PFSK-1 (cell line): ENCODE results near the gene ERC2.

ENCODE experiments used
- FOXP2 ChIP-seq: optimal IDR thresholded peaks from 2 replicates; pipeline ENCODE3; 2011; ENCODE audit warnings: borderline replicate concordance, control low read depth, inconsistent platforms; ENCODE audit not compliant: insufficient read depth; ENCODE audit errors: extremely low read length, extremely low read depth
- POLR2AphosphoS5 ChIP-seq: IDR thresholded peaks from 2 replicates; pipeline ENCODE4 v1.6.1; 2012; ENCODE audit warnings: low read depth, mild to moderate bottlenecking, control low read depth, low read length, moderate library complexity
- REST ChIP-seq, 2 experiments: IDR thresholded peaks; 2 replicates each; pipeline versions ENCODE4 v1.6.1 to v1.8.0; 2011 to 2012; ENCODE audit warnings: low read depth in 2 of 2, low read length in 2 of 2, control low read depth in 1 of 2, inconsistent platforms in 1 of 2, mild to moderate bottlenecking in 1 of 2, moderate library complexity in 1 of 2; ENCODE audit not compliant: insufficient read depth in 1 of 2
- SIN3A ChIP-seq: IDR thresholded peaks from 2 replicates; pipeline ENCODE4 v1.6.1; 2012; ENCODE audit warnings: mild to moderate bottlenecking, low read length, moderate library complexity, borderline replicate concordance; ENCODE audit not compliant: insufficient read depth
- TAF1 ChIP-seq: IDR thresholded peaks from 2 replicates; pipeline ENCODE4 v1.6.1; 2012; ENCODE audit warnings: low read length, control low read depth, borderline replicate concordance; ENCODE audit not compliant: insufficient read depth

The ERC2 gene

DNA sequence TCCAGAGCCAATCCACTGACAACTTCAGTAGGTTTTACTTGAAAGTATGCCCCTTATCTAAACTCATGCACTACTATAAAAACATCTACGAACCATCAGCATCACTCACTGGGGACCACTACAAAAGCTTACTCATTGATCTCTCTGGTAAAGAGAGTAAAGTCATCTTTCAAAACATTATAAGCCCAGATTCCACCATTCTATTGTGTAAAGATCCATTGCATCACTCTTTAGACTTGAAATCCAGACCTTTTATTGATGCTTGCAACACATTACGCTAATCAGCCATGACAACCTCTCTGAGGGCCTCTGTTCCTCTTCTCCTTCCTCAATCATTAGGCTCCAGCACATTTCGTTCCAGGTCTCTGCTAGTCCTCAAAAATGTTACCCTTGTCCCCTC is 732.3 kb downstream of the ERC2 start:
- TF ChIP-seq FOXP2 = no peak
- no peak for TF ChIP-seq SIN3A
- no peak for TF ChIP-seq TAF1
- no peak for TF ChIP-seq REST (IDR thresholded peaks at IDR 0.05; ENCODE audit: insufficient read depth in 1 of 2, low read depth in 2 of 2, low read length in 2 of 2)
- no peak for TF ChIP-seq POLR2AphosphoS5

GRCh38 chr3:55731741-55732140 is 736.5 kb downstream of the ERC2 start:
- TF ChIP-seq FOXP2 (no peak), TAF1 (no peak), REST (IDR thresholded peaks at IDR 0.05; ENCODE audit: insufficient read depth in 1 of 2, low read depth in 2 of 2, low read length in 2 of 2) (no peak), POLR2AphosphoS5 (no peak), SIN3A (no peak)

DNA sequence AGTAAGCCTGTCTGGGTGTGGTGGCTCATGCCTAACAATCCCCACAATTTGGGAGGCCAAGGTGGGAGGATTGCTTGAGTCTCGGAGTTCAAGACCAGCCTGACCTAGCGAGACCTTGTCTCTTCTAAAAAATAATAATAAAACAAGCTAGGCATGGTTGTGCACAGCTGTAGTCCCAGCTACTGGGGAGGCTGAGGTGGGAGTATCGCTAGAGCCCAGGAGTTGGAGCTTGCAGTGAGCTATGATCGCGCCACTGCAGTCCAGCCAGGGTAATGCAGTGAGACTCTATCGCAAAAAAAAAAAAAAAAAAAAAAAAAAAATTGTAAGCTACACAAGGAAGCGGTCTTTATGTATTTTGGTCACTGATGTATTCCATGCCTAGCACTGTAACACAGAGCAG is 738.7 kb downstream of the ERC2 start:
- TF ChIP-seq TAF1 = no peak
- no peak for TF ChIP-seq FOXP2

GRCh38 chr3:55728461-55729100 is 739.7 kb downstream of the ERC2 start:
- no peak for TF ChIP-seq FOXP2
- TF ChIP-seq REST (IDR thresholded peaks at IDR 0.05; ENCODE audit: insufficient read depth in 1 of 2, low read depth in 2 of 2, low read length in 2 of 2) = no peak
- no peak for TF ChIP-seq TAF1
- TF ChIP-seq SIN3A = no peak
- TF ChIP-seq POLR2AphosphoS5 = no peak

GRCh38 chr3:55726501-55726775 is 741.8 kb downstream of the ERC2 start:
- no peak for TF ChIP-seq POLR2AphosphoS5
- no peak for TF ChIP-seq TAF1
- TF ChIP-seq FOXP2 = no peak
- no peak for TF ChIP-seq SIN3A
- no peak for TF ChIP-seq REST (IDR thresholded peaks at IDR 0.05; ENCODE audit: insufficient read depth in 1 of 2, low read depth in 2 of 2, low read length in 2 of 2)
